Fibroblast of lung (primary cell): ENCODE results near the gene VAV1.

ENCODE experiments used
- CTCF ChIP-seq, 2 donors: IDR thresholded peaks in 1 of 2; conservative IDR thresholded peaks in 1 of 2; 1 replicate in 1 of 2; 2 replicates in 1 of 2; pipeline ENCODE4 v1.5.1; 2011 to 2012; ENCODE audit warnings: low read length in 2 of 2, control low read depth in 1 of 2, inconsistent platforms in 1 of 2, low read depth in 1 of 2, mild to moderate bottlenecking in 1 of 2
- EZH2 ChIP-seq: IDR thresholded peaks from 2 replicates; pipeline ENCODE4 v1.5.1; 2012; ENCODE audit warnings: low read length, control low read depth, mild to moderate bottlenecking; ENCODE audit errors: missing control alignments

GRCh38 chr19:6903446-6903845 lies 130.9 kb downstream of the VAV1 start:
- TF ChIP-seq CTCF (conservative IDR thresholded peaks at IDR 0.05 in 1 of 2, IDR thresholded peaks at IDR 0.05 in 1 of 2; ENCODE audit: low read depth in 1 of 2, low read length in 2 of 2) = no peak
- TF ChIP-seq EZH2 = no peak
